DMS79 treated with DMSO at 0.1 percent for 48 hours (cell line): ENCODE results near the gene SNX5.

ENCODE experiments used
- DNase-seq: peaks from one replicate; lab custom pipeline; 2025; lab: John Stamatoyannopoulos, UW

The SNX5 gene

DNA sequence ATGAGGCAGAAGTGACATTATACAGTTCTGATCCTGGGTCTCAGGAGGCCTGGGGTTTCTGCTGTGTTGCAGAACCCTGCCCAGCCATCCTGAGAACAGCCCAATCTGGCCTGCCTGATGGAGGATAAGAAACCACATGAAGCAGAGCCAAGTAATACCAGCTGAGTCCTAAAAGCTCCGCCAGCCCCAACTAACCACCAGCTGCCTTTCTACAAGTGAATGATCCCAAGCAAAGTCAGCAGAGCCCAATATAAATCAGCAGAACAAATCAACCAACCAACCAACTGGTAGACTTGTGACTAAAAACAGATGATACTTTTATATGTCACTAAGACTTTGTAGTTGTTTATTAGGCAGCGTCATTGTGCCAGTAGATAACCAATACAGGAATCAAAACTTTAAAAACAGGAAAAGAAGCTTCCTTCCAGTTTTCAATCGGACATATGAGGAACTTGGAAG is 52.1 kb downstream of the SNX5 start:
- no peak for DNase-seq

- DNase-seq: no peak
Measured at GRCh38 chr20:17914957-17915356, 53.6 kb downstream of the SNX5 start.

GRCh38 chr20:17912916-17913315 is 55.7 kb downstream of the SNX5 start:
- no peak for DNase-seq

DNA sequence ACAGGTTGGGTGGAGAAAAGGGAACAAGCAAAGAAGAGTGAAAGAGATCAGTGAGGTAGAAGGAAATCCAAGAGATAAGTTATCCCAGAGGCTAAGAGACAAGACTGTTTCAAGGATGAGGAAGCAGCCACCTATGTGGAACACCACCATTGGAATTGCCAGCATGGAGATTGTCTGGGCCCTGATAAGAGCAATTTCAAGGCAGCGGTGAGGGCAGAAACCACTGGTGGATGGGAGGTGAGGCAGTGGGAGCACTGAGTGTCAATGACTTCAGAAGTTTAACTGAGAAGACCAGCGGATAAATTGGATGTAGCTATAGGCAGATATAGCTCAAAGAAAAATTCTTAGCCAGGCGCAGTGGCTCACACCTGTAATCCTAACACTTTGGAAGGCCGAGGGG is 56.7 kb downstream of the SNX5 start:
- no peak for DNase-seq

- no peak for DNase-seq
Measured at GRCh38 chr20:17910828-17911294, 57.7 kb downstream of the SNX5 start.

DNA sequence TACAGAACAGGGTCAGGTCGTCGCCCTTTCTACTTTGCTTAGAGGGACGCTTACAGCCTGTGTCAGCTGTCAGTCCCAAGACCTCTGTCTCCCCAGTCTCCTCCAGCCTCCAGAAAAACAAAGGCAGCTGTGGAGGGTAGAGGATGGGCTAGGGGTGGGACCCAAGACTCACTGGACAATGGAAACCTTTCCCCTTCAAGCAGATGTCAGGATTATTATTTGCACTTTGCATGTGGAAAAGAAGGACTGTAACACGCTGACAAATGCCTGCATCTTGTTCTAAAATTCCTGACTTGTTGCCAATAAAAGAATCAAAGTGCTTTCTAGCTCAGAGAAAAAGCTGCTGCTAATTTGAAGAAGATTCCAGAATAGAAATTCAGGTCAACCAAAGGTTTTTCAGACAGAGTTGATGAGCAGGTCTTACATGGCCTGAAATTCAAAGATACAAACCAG is 58.7 kb downstream of the SNX5 start:
- no peak for DNase-seq

GRCh38 chr20:17905544-17905943 is 63.0 kb downstream of the SNX5 start:
- no peak for DNase-seq

GRCh38 chr20:17904027-17904426 is 64.6 kb downstream of the SNX5 start:
- DNase-seq: no peak

DNA sequence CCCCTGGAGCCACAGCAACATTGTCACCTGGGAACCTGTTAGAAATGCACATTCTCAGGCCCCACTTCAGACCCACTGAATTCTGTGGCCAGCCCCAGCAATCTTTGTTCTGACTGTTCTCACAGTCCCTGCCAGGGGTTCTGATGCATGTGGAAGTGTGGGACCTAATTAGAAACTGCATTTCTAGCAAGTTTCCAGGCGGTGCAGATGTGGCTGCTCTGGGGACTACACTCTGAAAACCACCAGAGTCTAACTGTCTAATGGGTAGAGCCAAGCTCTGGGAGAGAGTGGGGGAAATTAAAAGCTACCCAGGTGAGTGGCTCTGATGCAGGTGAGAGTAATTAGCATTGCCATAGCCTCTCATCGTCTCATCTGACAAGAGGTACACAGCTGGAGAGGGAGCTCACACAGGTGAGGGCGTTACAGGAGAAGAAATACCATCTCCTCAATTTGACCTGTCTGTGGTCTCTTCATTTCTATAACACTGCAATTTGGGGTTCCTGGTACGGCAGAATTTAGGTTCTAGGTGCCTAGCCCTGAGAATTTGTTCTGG is 66.0 kb downstream of the SNX5 start:
- no peak for DNase-seq

- DNase-seq: no peak
Measured at GRCh38 chr20:17901971-17902370, 66.6 kb downstream of the SNX5 start.

- DNase-seq: peak; percentile 17
Measured at GRCh38 chr20:17898548-17898994, 70.0 kb downstream of the SNX5 start.

GRCh38 chr20:17897566-17898307 is 70.9 kb downstream of the SNX5 start:
- no peak for DNase-seq

- DNase-seq: no peak
Measured at GRCh38 chr20:17896771-17897369, 71.7 kb downstream of the SNX5 start.

- no peak for DNase-seq
Measured at GRCh38 chr20:17896193-17896723, 72.3 kb downstream of the SNX5 start.

- no peak for DNase-seq
Measured at GRCh38 chr20:17895641-17896171, 72.9 kb downstream of the SNX5 start.

DNA sequence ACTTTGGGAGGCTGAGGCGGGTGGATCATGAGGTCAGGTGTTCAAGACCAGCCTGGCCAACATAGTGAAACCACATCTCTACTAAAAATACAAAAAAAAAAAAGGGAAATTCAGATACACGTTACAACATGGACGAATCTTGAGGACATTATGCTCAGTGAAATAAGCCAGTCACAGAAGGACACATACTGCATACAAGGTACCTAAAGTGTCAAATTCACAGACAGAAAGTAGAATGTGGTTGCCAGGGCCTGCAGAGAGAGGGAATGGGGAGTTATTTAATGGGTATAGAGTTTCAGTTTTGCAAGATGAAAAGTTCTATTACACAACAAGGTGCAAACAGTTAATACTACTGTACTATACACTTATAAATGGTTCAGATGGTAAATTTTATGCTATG is 75.1 kb downstream of the SNX5 start:
- no peak for DNase-seq

GRCh38 chr20:17892189-17892938 is 76.2 kb downstream of the SNX5 start:
- no peak for DNase-seq
